Gastrocnemius medialis (tissue), 4 donors: ENCODE data around the gene CCR9.

Experiments
- CTCF ChIP-seq, 5 experiments: fragments of 450-650 bp in 3 of 5; fragments of 200-600 bp in 2 of 5; sonication (generic) in 2 of 5; IDR thresholded peaks in 4 of 5; conservative IDR thresholded peaks in 1 of 5; 1 replicate in 4 of 5; 2 replicates in 1 of 5; pipeline ENCODE4 v1.5.1; 2016 to 2019; ENCODE audit warnings: antibody characterized with exemption in 5 of 5, mild to moderate bottlenecking in 3 of 5, moderate library complexity in 3 of 5
- POLR2A ChIP-seq, 2 donors: fragments of 450-650 bp; IDR thresholded peaks; one replicate each; pipeline ENCODE4 v1.6.1; 2017; ENCODE audit warnings: antibody characterized with exemption in 2 of 2, mild to moderate bottlenecking in 2 of 2, moderate library complexity in 2 of 2

GRCh38 chr3:45874677-45875346, 11.5 kb upstream of the CCR9 start:
- TF ChIP-seq CTCF (IDR thresholded peaks at IDR 0.05 in 4 of 5, conservative IDR thresholded peaks at IDR 0.05 in 1 of 5) (no peak), POLR2A (IDR thresholded peaks at IDR 0.05) (no peak)
